Nephron progenitor cell (in vitro differentiated cells): ENCODE results near the gene SMTN.
"Not testable (repeated sequence)": the region's sequence is repeated elsewhere in the genome, so short reads cannot be mapped to it uniquely, and the experiment has no call there.

Experiments used
- DNase-seq: peaks from one replicate; pipeline ENCODE4 v3.0.0; 2021
- H3K27ac Mint-ChIP-seq: 2 replicates; pipeline ENCODE4 v1.8.0; 2021; ENCODE audit warnings: mild to moderate bottlenecking, moderate library complexity, mixed read lengths
- H3K27me3 Mint-ChIP-seq: 2 replicates; pipeline ENCODE4 v1.8.0; 2021; ENCODE audit warnings: mild to moderate bottlenecking, low read depth, mixed read lengths; ENCODE audit not compliant: poor library complexity
- H3K36me3 Mint-ChIP-seq: 2 replicates; pipeline ENCODE4 v1.8.0; 2021; ENCODE audit warnings: low read depth, mixed read lengths
- H3K4me1 Mint-ChIP-seq: 2 replicates; pipeline ENCODE4 v1.8.0; 2021; ENCODE audit warnings: mixed read lengths
- H3K4me3 Mint-ChIP-seq: 2 replicates; pipeline ENCODE4 v1.8.0; 2021; ENCODE audit warnings: mild to moderate bottlenecking, moderate library complexity, mixed read lengths
- H3K9me3 Mint-ChIP-seq: 2 replicates; pipeline ENCODE4 v1.8.0; 2021; ENCODE audit warnings: mild to moderate bottlenecking, moderate library complexity, mixed read lengths
- TF ChIP-seq, protein P1 (sequence below): fragments of 200-600 bp; sonication (generic); IDR thresholded peaks from 2 replicates; pipeline ENCODE4 v1.5.0; 2021; ENCODE audit warnings: antibody characterized with exemption

The SMTN gene

GRCh38 chr22:31068970-31069369, 12.1 kb upstream of the SMTN start:
- no peak for DNase-seq
- TF ChIP-seq, protein P1, sequence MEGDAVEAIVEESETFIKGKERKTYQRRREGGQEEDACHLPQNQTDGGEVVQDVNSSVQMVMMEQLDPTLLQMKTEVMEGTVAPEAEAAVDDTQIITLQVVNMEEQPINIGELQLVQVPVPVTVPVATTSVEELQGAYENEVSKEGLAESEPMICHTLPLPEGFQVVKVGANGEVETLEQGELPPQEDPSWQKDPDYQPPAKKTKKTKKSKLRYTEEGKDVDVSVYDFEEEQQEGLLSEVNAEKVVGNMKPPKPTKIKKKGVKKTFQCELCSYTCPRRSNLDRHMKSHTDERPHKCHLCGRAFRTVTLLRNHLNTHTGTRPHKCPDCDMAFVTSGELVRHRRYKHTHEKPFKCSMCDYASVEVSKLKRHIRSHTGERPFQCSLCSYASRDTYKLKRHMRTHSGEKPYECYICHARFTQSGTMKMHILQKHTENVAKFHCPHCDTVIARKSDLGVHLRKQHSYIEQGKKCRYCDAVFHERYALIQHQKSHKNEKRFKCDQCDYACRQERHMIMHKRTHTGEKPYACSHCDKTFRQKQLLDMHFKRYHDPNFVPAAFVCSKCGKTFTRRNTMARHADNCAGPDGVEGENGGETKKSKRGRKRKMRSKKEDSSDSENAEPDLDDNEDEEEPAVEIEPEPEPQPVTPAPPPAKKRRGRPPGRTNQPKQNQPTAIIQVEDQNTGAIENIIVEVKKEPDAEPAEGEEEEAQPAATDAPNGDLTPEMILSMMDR: no peak
- Mint-ChIP-seq H3K4me3 (no peak overlapping the region), H3K9me3 (no peaks in the 10 kb centered on the region), H3K27me3 (peaks cover 4% of the 10 kb centered on the region), H3K36me3 (no peaks in the 10 kb centered on the region), H3K4me1 (peaks cover 6% of the 10 kb centered on the region), H3K27ac (no peak overlapping the region)

DNA sequence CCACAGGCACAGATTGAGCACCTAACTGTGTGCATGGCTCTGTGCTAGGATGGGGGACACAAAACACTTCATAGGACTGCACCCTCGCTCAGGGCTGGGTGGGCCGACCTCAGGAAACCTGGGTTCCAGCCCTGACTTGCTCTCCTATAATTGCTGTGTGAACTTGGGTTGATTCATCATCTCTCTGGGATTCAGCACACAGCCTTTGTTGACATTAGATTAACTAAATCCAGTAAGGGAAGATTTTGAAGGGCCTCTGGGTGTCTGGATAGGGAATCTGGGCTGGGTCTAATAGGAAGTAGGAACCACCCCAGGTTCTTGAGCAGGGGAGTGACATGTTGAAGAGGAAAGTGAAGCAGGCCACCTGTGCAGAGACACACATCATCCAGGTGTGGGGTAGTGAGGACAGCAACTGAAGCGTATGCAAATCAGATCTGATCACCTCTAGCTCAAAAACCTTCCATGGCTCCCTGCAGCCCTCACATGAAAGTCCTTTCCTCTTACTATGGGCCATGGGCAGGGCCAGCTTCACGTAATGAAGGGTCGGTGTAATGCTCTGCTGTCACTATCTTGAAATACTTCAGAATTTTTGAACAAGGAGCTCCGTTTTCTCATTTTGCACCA, 11.3 kb upstream of the SMTN start:
- H3K4me1 Mint-ChIP-seq, H3K27me3 Mint-ChIP-seq, H3K36me3 Mint-ChIP-seq, H3K27ac Mint-ChIP-seq, H3K9me3 Mint-ChIP-seq, H3K4me3 Mint-ChIP-seq, DNase-seq: not testable (repeated sequence)

DNA sequence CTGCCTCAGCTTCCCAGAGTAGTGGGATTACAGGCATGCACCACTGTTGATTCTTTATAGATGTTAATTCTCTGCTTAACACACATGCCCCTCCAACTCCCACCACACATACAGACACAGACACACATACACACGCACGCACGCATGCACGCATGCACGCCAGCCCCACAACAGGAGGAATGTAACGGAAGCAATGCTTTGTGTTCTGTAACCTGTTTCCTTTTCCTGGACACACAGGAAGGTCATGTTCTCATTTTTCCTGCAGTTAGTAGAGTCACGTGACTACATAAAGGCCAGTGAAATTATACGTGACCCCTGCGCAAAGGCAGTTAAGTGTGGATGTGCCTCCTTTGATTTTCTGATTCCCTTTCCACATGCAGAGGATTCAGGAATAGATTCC, 8.0 kb upstream of the SMTN start:
- DNase-seq, H3K36me3 Mint-ChIP-seq, H3K27ac Mint-ChIP-seq, H3K9me3 Mint-ChIP-seq, H3K4me1 Mint-ChIP-seq, H3K27me3 Mint-ChIP-seq, H3K4me3 Mint-ChIP-seq: not testable (repeated sequence)

DNA sequence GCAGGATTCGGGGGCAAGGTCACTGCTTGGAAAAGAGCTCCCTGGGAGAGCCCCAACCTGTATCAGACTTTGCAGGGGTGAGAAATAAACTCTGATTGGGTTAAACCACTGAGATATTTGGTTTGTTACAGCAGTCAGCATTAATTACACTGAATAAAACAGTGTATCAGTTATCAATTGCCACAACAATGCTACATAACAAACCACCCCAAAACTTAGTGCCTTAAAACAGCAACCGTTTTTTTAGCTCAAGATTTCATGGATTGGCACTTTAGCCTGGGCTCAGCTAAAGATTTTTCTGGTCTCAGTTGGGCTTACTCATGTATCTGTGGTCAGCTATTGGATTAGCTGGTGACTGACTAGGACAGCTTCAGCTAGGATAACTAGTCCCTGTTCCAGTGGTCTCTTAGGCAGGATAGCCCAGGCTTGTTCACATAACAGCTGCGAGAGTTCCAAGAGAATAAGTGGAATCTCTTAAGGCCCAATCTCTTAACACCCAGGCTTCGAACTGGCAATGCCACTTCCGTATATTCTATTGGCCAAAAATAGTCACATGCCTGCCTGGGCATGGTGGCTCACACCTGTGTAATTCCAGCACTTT, 7.5 kb upstream of the SMTN start:
- DNase-seq, H3K4me1 Mint-ChIP-seq, H3K27me3 Mint-ChIP-seq, H3K4me3 Mint-ChIP-seq, H3K36me3 Mint-ChIP-seq, H3K9me3 Mint-ChIP-seq, H3K27ac Mint-ChIP-seq: not testable (repeated sequence)

GRCh38 chr22:31075961-31076360, 5.2 kb upstream of the SMTN start:
- DNase-seq: no peak
- Mint-ChIP-seq H3K9me3 (no peaks in the 10 kb centered on the region), H3K4me1 (peaks cover 18% of the 10 kb centered on the region), H3K27me3 (peaks cover 10% of the 10 kb centered on the region), H3K27ac (no peak overlapping the region), H3K36me3 (no peaks in the 10 kb centered on the region), H3K4me3 (no peak overlapping the region)
- TF ChIP-seq, protein P1: no peak

- TF ChIP-seq, protein P1: no peak
- no peaks in the 10 kb centered on the region for H3K36me3 Mint-ChIP-seq
- H3K4me3 Mint-ChIP-seq: no peak overlapping the region
- no peak overlapping the region for H3K27ac Mint-ChIP-seq
- H3K9me3 Mint-ChIP-seq: no peaks in the 10 kb centered on the region
- DNase-seq: no peak
- peaks cover 32% of the 10 kb centered on the region for H3K4me1 Mint-ChIP-seq
- H3K27me3 Mint-ChIP-seq: peaks cover 10% of the 10 kb centered on the region
Observed at GRCh38 chr22:31077681-31078080, 3.4 kb upstream of the SMTN start.

DNA sequence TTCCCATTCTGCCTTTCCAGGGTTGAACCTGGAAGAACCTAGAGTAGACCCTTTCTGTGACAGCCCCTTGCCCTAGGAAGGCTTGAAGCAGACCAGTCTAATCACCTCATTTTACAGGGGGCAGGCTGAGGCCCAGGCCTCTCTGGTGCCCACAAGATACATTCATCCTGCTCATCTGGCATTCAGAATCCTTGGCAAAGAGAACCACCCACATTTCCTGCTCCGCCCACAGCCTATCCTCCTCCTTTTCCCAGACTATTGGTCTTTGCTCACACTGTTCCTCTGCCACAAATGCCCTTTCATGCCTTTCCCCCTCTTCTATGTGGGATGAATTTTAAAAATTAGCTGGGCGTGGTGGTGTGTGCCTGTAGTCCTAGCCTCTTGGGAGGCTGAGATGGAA, 2.7 kb upstream of the SMTN start:
- Mint-ChIP-seq H3K4me1 (peaks cover 39% of the 10 kb centered on the region), H3K27me3 (peaks cover 10% of the 10 kb centered on the region)
- not testable (repeated sequence) for H3K4me3 Mint-ChIP-seq, H3K27ac Mint-ChIP-seq, H3K9me3 Mint-ChIP-seq, DNase-seq, H3K36me3 Mint-ChIP-seq

GRCh38 chr22:31079095-31079642, 1.9 kb upstream of the SMTN start:
- no peak overlapping the region for H3K27ac Mint-ChIP-seq
- H3K9me3 Mint-ChIP-seq: no peaks in the 10 kb centered on the region
- peaks cover 47% of the 10 kb centered on the region for H3K4me1 Mint-ChIP-seq
- peaks cover 10% of the 10 kb centered on the region for H3K27me3 Mint-ChIP-seq
- no peak overlapping the region for H3K4me3 Mint-ChIP-seq
- H3K36me3 Mint-ChIP-seq: no peaks in the 10 kb centered on the region
- no peak for DNase-seq
- TF ChIP-seq, protein P1: no peak
